GM10266 (cell line): ENCODE data around the gene CHRNB2.

ENCODE experiments used
- DNase-seq: peaks from one replicate; pipeline ENCODE4 v3.0.0; 2012; ENCODE audit errors: extremely low spot score
- CTCF ChIP-seq: IDR thresholded peaks from 2 replicates; pipeline ENCODE4 v1.5.1; 2012; ENCODE audit warnings: mild to moderate bottlenecking, low read depth; ENCODE audit not compliant: control insufficient read depth, insufficient read depth; ENCODE audit errors: missing control alignments

Gene CHRNB2

GRCh38 chr1:154556422-154556821, 11.2 kb upstream of the CHRNB2 start:
- TF ChIP-seq CTCF: no peak
- DNase-seq: no peak

- DNase-seq: no peak
- TF ChIP-seq CTCF: no peak
These were observed 10.2 kb upstream of the CHRNB2 start for GRCh38 chr1:154557248-154557938.

- DNase-seq: no peak
- TF ChIP-seq CTCF: no peak
These were observed 9.4 kb upstream of the CHRNB2 start, which contains the start of gene UBE2Q1 for GRCh38 chr1:154557939-154558719. Gene UBE2Q1 (minus strand): TSS chr1:154558662. CDS start chr1:154558553, 109 bp downstream.

GRCh38 chr1:154558720-154559465, 8.7 kb upstream of the CHRNB2 start:
- peak; percentile 99 for DNase-seq
- no peak for TF ChIP-seq CTCF

GRCh38 chr1:154559466-154560044, 8.0 kb upstream of the CHRNB2 start:
- peak; percentile 84 for DNase-seq

GRCh38 chr1:154565876-154566275, 1.7 kb upstream of the CHRNB2 start:
- no peak for TF ChIP-seq CTCF
- no peak for DNase-seq

More at GRCh38 chr1:154559466-154560044, 8.0 kb upstream of the CHRNB2 start:
- TF ChIP-seq CTCF: peak; percentile 99
